GM21367 (cell line): Measurements from ENCODE around the gene CFAP251.
"Not testable (repeated sequence)": the region's sequence is repeated elsewhere in the genome, so short reads cannot be mapped to it uniquely, and the experiment has no call there.

Source experiments
- ATAC-seq: cut with Tn5 transposase; IDR thresholded peaks from one replicate; pipeline ENCODE4 v1.9.1; 2021; ENCODE audit not compliant: unreplicated experiment

Gene CFAP251

GRCh38 chr12:122024132-122024785 lies 105.9 kb downstream of the CFAP251 start:
- no peak for ATAC-seq

GRCh38 chr12:122026706-122027333 lies 108.4 kb downstream of the CFAP251 start:
- ATAC-seq = no peak

GRCh38 chr12:122028165-122028904 lies 109.9 kb downstream of the CFAP251 start:
- no peak for ATAC-seq

GRCh38 chr12:122028905-122029560 lies 110.6 kb downstream of the CFAP251 start:
- ATAC-seq = no peak

GRCh38 chr12:122029620-122030423 lies 111.4 kb downstream of the CFAP251 start:
- no peak for ATAC-seq

GRCh38 chr12:122030424-122031035 lies 112.1 kb downstream of the CFAP251 start:
- no peak for ATAC-seq

- ATAC-seq = no peak
Observed at GRCh38 chr12:122031342-122032216, 113.2 kb downstream of the CFAP251 start.

GRCh38 chr12:122032580-122032979 lies 114.2 kb downstream of the CFAP251 start:
- no peak for ATAC-seq

- no peak for ATAC-seq
Observed at GRCh38 chr12:122035292-122035691, 116.9 kb downstream of the CFAP251 start.

GRCh38 chr12:122036153-122036552 lies 117.8 kb downstream of the CFAP251 start:
- no peak for ATAC-seq

- no peak for ATAC-seq
Observed at GRCh38 chr12:122040579-122041386, 122.4 kb downstream of the CFAP251 start.

GRCh38 chr12:122041458-122041857 lies 123.1 kb downstream of the CFAP251 start:
- not testable (repeated sequence) for ATAC-seq

- ATAC-seq = no peak
Observed at GRCh38 chr12:122042910-122043309, 124.5 kb downstream of the CFAP251 start.

GRCh38 chr12:122043476-122043875 lies 125.1 kb downstream of the CFAP251 start:
- ATAC-seq = no peak

GRCh38 chr12:122045262-122045661 lies 126.9 kb downstream of the CFAP251 start:
- no peak for ATAC-seq

- no peak for ATAC-seq
Observed at GRCh38 chr12:122046145-122046544, 127.8 kb downstream of the CFAP251 start.

- ATAC-seq = no peak
Observed at GRCh38 chr12:122048151-122048550, 129.8 kb downstream of the CFAP251 start.

- ATAC-seq = no peak
Observed at GRCh38 chr12:122049827-122050226, 131.4 kb downstream of the CFAP251 start.
